ENCODE measurements around the gene CCNA2.

The CCNA2 gene

DNA sequence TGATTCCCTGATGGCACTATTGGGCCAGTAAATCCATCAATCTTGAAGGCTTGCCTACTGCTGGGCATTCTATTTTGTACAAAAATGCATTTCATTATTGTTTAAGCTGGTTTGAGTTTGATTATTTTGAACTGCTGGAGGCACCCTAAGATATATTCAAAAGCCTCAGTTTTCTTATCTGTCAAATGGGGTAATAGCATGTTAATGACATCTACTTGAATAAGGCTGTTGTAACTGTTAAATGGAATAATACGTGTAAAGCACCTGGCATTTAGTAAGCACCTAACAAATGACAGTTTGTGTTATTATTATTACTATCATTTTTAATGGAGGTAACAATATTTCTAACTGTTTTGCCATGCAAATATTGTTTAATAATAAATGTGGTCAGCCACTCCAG, 51.8 kb downstream of the CCNA2 start:
- no peak for DNase-seq

DNA sequence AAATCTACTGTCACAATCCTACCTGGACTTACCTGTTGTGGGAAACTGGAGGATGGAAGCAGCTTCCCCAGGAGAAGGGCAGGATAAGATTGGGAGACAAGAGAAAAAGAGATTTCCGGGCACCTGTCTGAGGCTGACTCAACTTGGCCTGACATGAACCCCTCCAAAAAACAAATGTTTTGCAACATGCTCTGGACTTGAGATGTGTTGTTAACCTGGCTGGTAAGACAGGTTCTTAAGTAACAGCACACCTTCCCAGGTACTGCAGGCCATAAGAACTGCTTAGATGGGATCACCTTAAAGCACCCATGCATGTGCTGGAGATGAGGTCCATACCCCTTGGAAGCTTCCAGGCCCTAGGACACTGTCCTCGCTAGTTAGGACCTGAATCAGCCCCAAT, 54.3 kb downstream of the CCNA2 start:
- DNase-seq, result no peak

DNA sequence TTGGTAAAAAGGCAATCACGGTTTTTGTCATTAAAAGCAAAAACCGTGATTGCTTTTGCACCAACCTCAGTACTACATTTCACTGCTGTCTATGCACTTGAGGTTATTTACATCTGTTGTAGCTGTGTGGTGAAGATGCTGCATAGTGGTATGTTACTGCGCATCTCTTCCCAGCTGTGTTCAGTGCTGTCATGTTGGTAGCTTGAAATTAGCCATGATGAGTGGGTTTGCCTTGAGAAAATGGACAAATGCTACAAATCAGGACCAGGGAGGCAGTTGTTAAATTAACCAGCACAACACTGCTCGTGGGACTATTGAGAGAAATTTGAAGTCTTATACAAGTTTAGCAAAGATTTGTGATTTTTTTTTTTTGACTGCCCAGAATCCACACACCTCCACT, 56.5 kb downstream of the CCNA2 start:
- DNase-seq, result no peak

Data from activated effector memory CD4-positive, alpha-beta T cell treated with Interleukin-2 at 50 U/mL for 16 hours (primary cell).